CD4-positive, alpha-beta T cell (primary cell): ENCODE measurements around the gene EML6. TPM values are rescaled to one million over a fixed set of nuclear protein-coding genes. Genes with fewer than 3 reads are reported as not detected.

Experiments used
- ATAC-seq: fragments of 200-7000 bp; cut with Tn5 transposase; one replicate; pipeline ENCODE4 v1.10.0; 2022; ENCODE audit warnings: mild to moderate bottlenecking; ENCODE audit not compliant: poor library complexity
- CTCF ChIA-PET: fragments of 350-600 bp; sonication (Branson Sonifier 250); formaldehyde crosslinking; loops from one replicate; lab custom pipeline; 2021; ENCODE audit warnings: antibody characterized with exemption, inconsistent platforms; lab: Charles Lee
- POLR2A ChIA-PET: fragments of 350-600 bp; sonication (Branson Sonifier 250); formaldehyde crosslinking; loops from one replicate; lab custom pipeline; 2021; ENCODE audit warnings: antibody characterized with exemption, inconsistent platforms; lab: Charles Lee
- DNase-seq, 14 experiments: peaks; one replicate each; pipeline ENCODE4 v3.0.0-alpha.2; 2013 to 2020; ENCODE audit warnings: mixed read lengths in 2 of 14
- H3K27ac ChIP-seq, 2 donors: one replicate each; pipeline versions ENCODE4 v1.5.1 to v1.7.0; 2013; ENCODE audit warnings: low read length in 2 of 2, low read depth in 1 of 2, mild to moderate bottlenecking in 1 of 2
- H3K27me3 ChIP-seq, 2 experiments: 1 replicate in 1 of 2; 2 replicates in 1 of 2; pipeline versions ENCODE4 v1.6.1 to v1.7.0; 2013; ENCODE audit warnings: low read length in 2 of 2, control low read depth in 1 of 2, mild to moderate bottlenecking in 1 of 2, moderate library complexity in 1 of 2; ENCODE audit not compliant: insufficient read depth in 2 of 2, control insufficient read depth in 1 of 2
- H3K36me3 ChIP-seq: one replicate; pipeline ENCODE4 v1.6.1; 2013; ENCODE audit warnings: low read length, control low read depth; ENCODE audit not compliant: insufficient read depth
- H3K4me1 ChIP-seq: one replicate; pipeline ENCODE4 v1.6.1; 2013; ENCODE audit warnings: low read length, control low read depth; ENCODE audit not compliant: insufficient read depth
- H3K4me3 ChIP-seq: one replicate; pipeline ENCODE4 v1.5.1; 2013; ENCODE audit warnings: mild to moderate bottlenecking, low read length, moderate library complexity
- H3K9me3 ChIP-seq, 2 experiments: 1 replicate in 1 of 2; 2 replicates in 1 of 2; pipeline versions ENCODE4 v1.6.1 to v1.7.0; 2013; ENCODE audit warnings: low read length in 2 of 2, mild to moderate bottlenecking in 2 of 2, control low read depth in 1 of 2, moderate library complexity in 1 of 2; ENCODE audit not compliant: control insufficient read depth in 1 of 2, insufficient read depth in 1 of 2
- H3K27ac Mint-ChIP-seq: one replicate; pipeline ENCODE4 v1.8.0; 2020; ENCODE audit warnings: mixed read lengths
- H3K27me3 Mint-ChIP-seq: one replicate; pipeline ENCODE4 v1.8.0; 2021; ENCODE audit warnings: mixed read lengths
- H3K36me3 Mint-ChIP-seq: one replicate; pipeline ENCODE4 v1.8.0; 2021; ENCODE audit warnings: low read depth, mixed read lengths
- H3K4me1 Mint-ChIP-seq: one replicate; pipeline ENCODE4 v1.8.0; 2021; ENCODE audit warnings: low read depth, mixed read lengths
- H3K4me3 Mint-ChIP-seq: one replicate; pipeline ENCODE4 v1.8.0; 2020; ENCODE audit warnings: mild to moderate bottlenecking, mixed read lengths
- H3K9me3 Mint-ChIP-seq: one replicate; pipeline ENCODE4 v1.8.0; 2020; ENCODE audit warnings: mixed read lengths
- CTCF ChIP-seq: fragments of 200-600 bp; IDR thresholded peaks from one replicate; pipeline ENCODE4 v1.8.0; 2022; ENCODE audit warnings: antibody characterized with exemption, mild to moderate bottlenecking
- intact Hi-C, 2 experiments: fragments of 100-400 bp; cut with DNase I in 1 of 2; cut with micrococcal nuclease in 1 of 2; formaldehyde crosslinking; loops; one replicate each; pipeline versions ENCODE4 v1.15.1 to v1.9.0; 2023 to 2025; cut with DNase I, micrococcal nuclease
- total RNA-seq, 174 experiments: library from RNA in 2 of 174; stranded (reverse) in 2 of 174; gene quantifications; one replicate each; pipeline ENCODE4 v1.2.3 and lab custom pipeline; 2021 to 2026

The EML6 gene
- total RNA-seq, 2 experiments from 2014 or later = 0.22 to 0.34 TPM

GRCh38 chr2:54981385-54981784 lies 257.9 kb downstream of the EML6 start:
- Histone ChIP-seq H3K27me3 (no peaks in the 10 kb centered on the region), H3K4me3 (no peak overlapping the region), H3K27ac (no peak overlapping the region), H3K9me3 (no peaks in the 10 kb centered on the region), H3K4me1 (peaks cover 2% of the 10 kb centered on the region), H3K36me3 (peaks cover 24% of the 10 kb centered on the region)
- Mint-ChIP-seq H3K27me3 (no peaks in the 10 kb centered on the region), H3K27ac (no peak overlapping the region), H3K9me3 (no peaks in the 10 kb centered on the region), H3K4me1 (peaks cover 68% of the 10 kb centered on the region), H3K4me3 (no peak overlapping the region), H3K36me3 (peaks cover 77% of the 10 kb centered on the region)
- no peak for TF ChIP-seq CTCF
- intact Hi-C loops = no loop called here
- DNase-seq (no peak), ATAC-seq (no peak)
- CTCF ChIA-PET = no interaction called here
- POLR2A ChIA-PET = no interaction called here

- H3K36me3 ChIP-seq = peaks cover 35% of the 10 kb centered on the region
- H3K36me3 Mint-ChIP-seq = peaks cover 80% of the 10 kb centered on the region
- H3K9me3 Mint-ChIP-seq = no peaks in the 10 kb centered on the region
- ChIA-PET CTCF (no interaction called here), POLR2A (interaction anchor here (1.0 kb wide), 1 partner anchor 20 kb away, joined by 3 read pairs; no protein-coding TSS in a partner anchor)
- H3K27me3 ChIP-seq = no peaks in the 10 kb centered on the region
- no peak overlapping the region for H3K27ac Mint-ChIP-seq
- no peaks in the 10 kb centered on the region for H3K27me3 Mint-ChIP-seq
- DNase-seq (no peak), ATAC-seq (no peak)
- peaks cover 68% of the 10 kb centered on the region for H3K4me1 Mint-ChIP-seq
- H3K4me1 ChIP-seq = peaks cover 2% of the 10 kb centered on the region
- H3K4me3 ChIP-seq = no peak overlapping the region
- no peak for TF ChIP-seq CTCF
- no peak overlapping the region for H3K4me3 Mint-ChIP-seq
- H3K9me3 ChIP-seq = no peaks in the 10 kb centered on the region
- intact Hi-C loops = no loop called here
- no peak overlapping the region for H3K27ac ChIP-seq
Measured at GRCh38 chr2:54983345-54984220, 260.1 kb downstream of the EML6 start.

- Histone ChIP-seq H3K27ac (no peak overlapping the region), H3K36me3 (peaks cover 35% of the 10 kb centered on the region), H3K27me3 (no peaks in the 10 kb centered on the region), H3K4me3 (no peak overlapping the region), H3K9me3 (no peaks in the 10 kb centered on the region), H3K4me1 (peaks cover 2% of the 10 kb centered on the region)
- Mint-ChIP-seq H3K27me3 (no peaks in the 10 kb centered on the region), H3K27ac (no peak overlapping the region), H3K36me3 (peaks cover 77% of the 10 kb centered on the region), H3K9me3 (no peaks in the 10 kb centered on the region), H3K4me1 (peaks cover 74% of the 10 kb centered on the region), H3K4me3 (no peak overlapping the region)
- ChIA-PET POLR2A (no interaction called here), CTCF (interaction anchor here (1.3 kb wide), 1 partner anchor 64 kb away, joined by 4 read pairs; no protein-coding TSS in a partner anchor)
- ATAC-seq (no peak), DNase-seq (no peak)
- TF ChIP-seq CTCF = no peak
- intact Hi-C loops = no loop called here
Measured at GRCh38 chr2:54984476-54984875, 261.0 kb downstream of the EML6 start.
